Measurements from ENCODE around the gene ANTKMT.

The ANTKMT gene

GRCh38 chr16:680967-681745 is 39.8 kb upstream of the ANTKMT start:
- TF ChIP-seq CTCF (IDR thresholded peaks at IDR 0.05; ENCODE audit: low read depth, low read length, missing control alignments): peak; percentile 23
- DNase-seq: no peak
- Histone ChIP-seq H3K27ac (peak overlapping the region; percentile 59), H3K27me3 (replicated peaks) (no peaks in the 10 kb centered on the region), H3K36me3 (replicated peaks) (peaks cover 20% of the 10 kb centered on the region), H3K4me3 (ENCODE audit: low read depth, low read length) (peak overlapping the region; percentile 72)
- in situ Hi-C loops (cut with HindIII; ENCODE audit: low pct_ligation_motif_present, low sequenced_read_pairs): no loop called here

- peak overlapping the region; percentile 22 for H3K4me3 ChIP-seq (ENCODE audit: low read depth, low read length)
- H3K27ac ChIP-seq: no peak overlapping the region
- no peak for DNase-seq
- TF ChIP-seq CTCF (IDR thresholded peaks at IDR 0.05; ENCODE audit: low read depth, low read length, missing control alignments): no peak
- in situ Hi-C loops (cut with HindIII; ENCODE audit: low pct_ligation_motif_present, low sequenced_read_pairs): no loop called here
- H3K27me3 ChIP-seq (replicated peaks): no peaks in the 10 kb centered on the region
- H3K36me3 ChIP-seq (replicated peaks): peaks cover 24% of the 10 kb centered on the region
These were observed 39.1 kb upstream of the ANTKMT start for GRCh38 chr16:681746-682427.

DNA sequence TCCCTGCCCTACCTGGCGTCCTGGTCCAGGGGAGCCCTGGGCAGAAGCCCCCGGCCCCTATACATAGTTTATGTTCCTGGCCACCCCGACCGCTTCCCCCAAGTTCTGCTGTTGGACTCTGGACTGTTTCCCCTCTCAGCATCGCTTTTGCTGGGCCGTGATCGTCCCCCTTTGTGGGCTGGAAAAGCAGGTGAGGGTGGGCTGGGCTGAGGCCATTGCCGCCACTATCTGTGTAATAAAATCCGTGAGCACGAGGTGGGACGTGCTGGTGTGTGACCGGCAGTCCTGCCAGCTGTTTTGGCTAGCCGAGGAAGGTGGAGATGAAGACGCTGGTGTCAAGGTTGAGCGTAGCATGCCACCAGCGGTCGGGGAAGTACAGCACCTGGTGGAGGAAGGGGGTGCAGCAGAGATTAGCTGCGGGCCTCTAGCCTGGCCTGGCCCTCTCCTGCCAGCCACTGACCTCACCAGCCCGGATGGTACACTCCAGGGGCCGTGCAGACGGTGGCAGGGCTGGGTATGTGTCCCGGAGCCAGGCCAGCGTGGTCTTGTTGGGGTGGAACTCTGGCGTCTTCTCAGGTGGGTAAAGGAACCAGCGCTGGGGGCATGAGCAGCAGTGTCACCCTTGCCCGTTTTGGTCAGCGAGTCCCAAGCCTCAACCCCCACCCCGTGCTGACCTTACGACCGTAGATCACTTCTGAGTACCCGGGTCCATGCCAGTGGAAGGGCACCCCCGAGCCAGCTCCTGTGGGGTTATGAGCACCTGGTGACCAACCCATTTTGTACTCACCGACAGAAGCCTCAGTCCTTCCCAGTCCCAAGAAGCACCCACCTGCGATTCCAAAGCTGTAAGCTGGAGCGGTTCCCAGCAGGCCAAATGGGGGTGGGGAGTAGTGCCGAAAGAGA is 38.2 kb upstream of the ANTKMT start:
- peaks cover 25% of the 10 kb centered on the region for H3K36me3 ChIP-seq (replicated peaks)
- no peak for DNase-seq
- peak overlapping the region; percentile 60 for H3K4me3 ChIP-seq (ENCODE audit: low read depth, low read length)
- TF ChIP-seq CTCF (IDR thresholded peaks at IDR 0.05; ENCODE audit: low read depth, low read length, missing control alignments): no peak
- H3K27me3 ChIP-seq (replicated peaks): no peaks in the 10 kb centered on the region
- in situ Hi-C loops (cut with HindIII; ENCODE audit: low pct_ligation_motif_present, low sequenced_read_pairs): no loop called here
- no peak overlapping the region for H3K27ac ChIP-seq

GRCh38 chr16:683396-684070 is 37.4 kb upstream of the ANTKMT start:
- in situ Hi-C loops (cut with HindIII; ENCODE audit: low pct_ligation_motif_present, low sequenced_read_pairs): no loop called here
- peak overlapping the region; percentile 24 for H3K27ac ChIP-seq
- no peaks in the 10 kb centered on the region for H3K27me3 ChIP-seq (replicated peaks)
- no peak for TF ChIP-seq CTCF (IDR thresholded peaks at IDR 0.05; ENCODE audit: low read depth, low read length, missing control alignments)
- peak overlapping the region; percentile 60 for H3K4me3 ChIP-seq (ENCODE audit: low read depth, low read length)
- DNase-seq: no peak
- peaks cover 25% of the 10 kb centered on the region for H3K36me3 ChIP-seq (replicated peaks)

DNA sequence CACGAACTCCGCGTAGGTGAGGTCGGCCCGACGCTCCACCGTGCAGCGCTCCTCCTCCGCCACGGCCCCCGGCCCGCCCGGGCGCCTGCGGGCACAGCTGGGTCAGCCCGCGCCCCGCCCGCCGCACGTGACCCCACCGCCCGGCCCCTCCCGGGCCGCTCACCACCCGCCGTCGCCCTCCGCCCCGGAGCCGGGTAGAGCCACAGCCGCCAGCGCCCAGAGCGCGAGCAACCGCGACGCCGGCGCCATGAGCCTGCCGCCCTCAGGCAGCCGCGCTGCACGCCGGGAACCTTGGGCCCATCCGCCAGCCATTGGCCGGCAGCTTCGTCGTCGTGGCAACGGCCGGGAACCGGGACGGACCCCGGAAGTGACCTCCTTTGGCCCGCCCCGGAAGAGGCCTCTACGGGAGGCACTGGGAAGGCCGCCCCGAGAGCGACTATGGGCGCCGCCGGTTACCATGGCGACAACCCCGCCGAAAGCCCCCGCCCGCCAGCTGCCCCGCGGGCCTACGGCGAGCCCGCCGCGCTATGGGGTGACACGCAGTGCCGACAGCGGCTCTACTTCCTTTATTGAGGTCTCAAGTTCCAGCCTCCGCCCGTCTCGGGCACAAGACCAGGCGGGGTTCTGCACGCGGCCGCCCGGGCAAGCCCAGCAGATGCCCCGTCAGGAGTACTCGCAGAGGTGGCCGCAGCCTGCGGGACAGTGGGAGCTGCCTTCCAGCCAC is 36.7 kb upstream of the ANTKMT start, which contains the start of gene JMJD8:
JMJD8 (minus strand) TSS at position 264 of the 724 bp plus-strand sequence; CDS start at position 249, 15 bp downstream.
- no peak for TF ChIP-seq CTCF (IDR thresholded peaks at IDR 0.05; ENCODE audit: low read depth, low read length, missing control alignments)
- H3K36me3 ChIP-seq (replicated peaks): peaks cover 25% of the 10 kb centered on the region
- H3K27ac ChIP-seq: peak within 1 kb of the TSS; percentile 24
- H3K4me3 ChIP-seq (ENCODE audit: low read depth, low read length): peak within 1 kb of the TSS; percentile 60
- DNase-seq: peak; percentile 89
- in situ Hi-C loops (cut with HindIII; ENCODE audit: low pct_ligation_motif_present, low sequenced_read_pairs): no loop called here
- no peaks in the 10 kb centered on the region for H3K27me3 ChIP-seq (replicated peaks)
